Activated T-cell treated with anti-CD3 and anti-CD28 coated beads for 48 hours (primary cell): ENCODE results near the gene SV2C.
A peak's percentile ranks its signal among the peaks of the same experiment; 100 is the strongest.
"Not testable (repeated sequence)": the region's sequence is repeated elsewhere in the genome, so short reads cannot be mapped to it uniquely, and the experiment has no call there.

Experiments
- DNase-seq: peaks from one replicate; pipeline ENCODE4 v3.0.0-alpha.2; 2020; ENCODE audit warnings: low read depth

Gene SV2C

GRCh38 chr5:76082772-76083554, at the start of gene SV2C:
SV2C (plus strand) TSS chr5:76083383; CDS start chr5:76131751, 48,368 bp downstream.
- DNase-seq, result peak; percentile 33

GRCh38 chr5:76037736-76038151, 45.4 kb upstream of the SV2C start:
- not testable (repeated sequence) for DNase-seq

- DNase-seq, result no peak
Observed at GRCh38 chr5:76038212-76038611, 45.0 kb upstream of the SV2C start.

GRCh38 chr5:76040806-76041205, 42.4 kb upstream of the SV2C start:
- DNase-seq, result no peak

GRCh38 chr5:76041863-76042262, 41.3 kb upstream of the SV2C start:
- DNase-seq, result no peak

GRCh38 chr5:76046741-76047140, 36.4 kb upstream of the SV2C start:
- DNase-seq, result no peak

GRCh38 chr5:76050134-76050533, 33.0 kb upstream of the SV2C start:
- no peak for DNase-seq

GRCh38 chr5:76062502-76063041, 20.6 kb upstream of the SV2C start:
- DNase-seq, result no peak

- DNase-seq, result no peak
Observed at GRCh38 chr5:76065258-76065657, 17.9 kb upstream of the SV2C start.

GRCh38 chr5:76069061-76069735, 14.0 kb upstream of the SV2C start:
- DNase-seq, result no peak

- DNase-seq, result no peak
Observed at GRCh38 chr5:76074487-76075065, 8.6 kb upstream of the SV2C start.

- DNase-seq, result no peak
Observed at GRCh38 chr5:76081811-76082771, 1.1 kb upstream of the SV2C start.

- DNase-seq, result no peak
Observed at GRCh38 chr5:76083555-76084495, 642 bp downstream of the SV2C start.

GRCh38 chr5:76084496-76085242, 1.5 kb downstream of the SV2C start:
- DNase-seq, result no peak

- no peak for DNase-seq
Observed at GRCh38 chr5:76085243-76085579, 2.0 kb downstream of the SV2C start.

GRCh38 chr5:76086095-76086494, 2.9 kb downstream of the SV2C start:
- no peak for DNase-seq

GRCh38 chr5:76089156-76089555, 6.0 kb downstream of the SV2C start:
- DNase-seq, result not testable (repeated sequence)

- no peak for DNase-seq
Observed at GRCh38 chr5:76091351-76091750, 8.2 kb downstream of the SV2C start.

GRCh38 chr5:76099286-76099702, 16.1 kb downstream of the SV2C start:
- no peak for DNase-seq

- DNase-seq, result no peak
Observed at GRCh38 chr5:76099756-76100155, 16.6 kb downstream of the SV2C start.
